IMR-90 (cell line): ENCODE results near the gene GABPB2. TPM values are rescaled to one million over a fixed set of nuclear protein-coding genes. Genes with fewer than 3 reads are reported as not detected.

Experiments
- ATAC-seq: fragments of 200-7000 bp; cut with Tn5 transposase; 2 replicates; pipeline ENCODE4 v1.9.1; 2020; ENCODE audit warnings: low read depth, mild to moderate bottlenecking, moderate library complexity
- BruUV-seq: library from RNA; stranded (reverse); fragments of 400-500 nt; replicated peaks from 2 replicates; lab custom pipeline; 2021; lab: Mats Ljungman, UMichigan
- CTCF ChIA-PET: fragments of 300-600 bp; formaldehyde crosslinking; extraction: SDS; loops from one replicate; lab custom pipeline; 2021; ENCODE audit warnings: antibody characterized with exemption; lab: Yijun Ruan, JAX
- POLR2A ChIA-PET: fragments of 300-600 bp; sonication (Branson Sonifier 250); formaldehyde crosslinking; loops from one replicate; lab custom pipeline; 2022; ENCODE audit warnings: antibody characterized with exemption; ENCODE audit not compliant: unreplicated experiment; lab: Charles Lee
- DNase-seq: peaks from one replicate; pipeline ENCODE4 v3.0.0; 2013
- H2AFZ ChIP-seq: replicated peaks from 2 replicates; pipeline ENCODE3; 2013; ENCODE audit warnings: low read length, mild to moderate bottlenecking; ENCODE audit not compliant: poor library complexity
- H2AK5ac ChIP-seq: 2 replicates; pipeline ENCODE4 v1.6.1; 2013; ENCODE audit warnings: low read depth, low read length, inconsistent platforms
- H2AK9ac ChIP-seq: replicated peaks from 2 replicates; pipeline ENCODE3; 2013; ENCODE audit warnings: mild to moderate bottlenecking, low read depth, low read length, moderate library complexity; ENCODE audit not compliant: poor library complexity
- H2BK120ac ChIP-seq: 2 replicates; pipeline ENCODE4 v1.6.1; 2013; ENCODE audit warnings: low read depth, low read length, inconsistent platforms
- H2BK15ac ChIP-seq: 3 replicates; pipeline ENCODE4 v1.6.1; 2013; ENCODE audit warnings: low read depth, low read length, inconsistent platforms
- H2BK20ac ChIP-seq: 2 replicates; pipeline ENCODE4 v1.6.1; 2013; ENCODE audit warnings: low read depth, mild to moderate bottlenecking, inconsistent platforms, low read length, moderate library complexity
- H2BK5ac ChIP-seq: 2 replicates; pipeline ENCODE4 v1.6.1; 2013; ENCODE audit warnings: mild to moderate bottlenecking, low read depth, low read length, inconsistent platforms; ENCODE audit not compliant: poor library complexity, severe bottlenecking
- H3K14ac ChIP-seq: replicated peaks from 2 replicates; pipeline ENCODE4 v1.6.1; 2013; ENCODE audit warnings: low read depth, low read length, inconsistent platforms
- H3K18ac ChIP-seq: 2 replicates; pipeline ENCODE4 v1.6.1; 2013; ENCODE audit warnings: low read depth, low read length, control low read depth
- H3K23ac ChIP-seq: 2 replicates; pipeline ENCODE4 v1.6.1; 2013; ENCODE audit warnings: low read depth, low read length, inconsistent platforms
- H3K27ac ChIP-seq: 2 replicates; pipeline ENCODE4 v1.5.1; 2013; ENCODE audit warnings: mild to moderate bottlenecking, control low read depth, low read length; ENCODE audit not compliant: insufficient read depth
- H3K27me3 ChIP-seq: 2 replicates; pipeline ENCODE4 v1.6.1; 2013; ENCODE audit warnings: low read length; ENCODE audit not compliant: control insufficient read depth, insufficient read depth
- H3K36me3 ChIP-seq: 2 replicates; pipeline ENCODE4 v1.6.1; 2013; ENCODE audit warnings: low read length, mixed read lengths; ENCODE audit not compliant: control insufficient read depth, insufficient read depth
- H3K4ac ChIP-seq: 2 replicates; pipeline ENCODE4 v1.6.1; 2013; ENCODE audit warnings: low read depth, low read length, inconsistent platforms
- H3K4me1 ChIP-seq: 2 replicates; pipeline ENCODE4 v1.6.1; 2013; ENCODE audit warnings: low read length, mixed read lengths; ENCODE audit not compliant: control insufficient read depth, insufficient read depth
- H3K4me2 ChIP-seq: 2 replicates; pipeline ENCODE4 v1.6.1; 2013; ENCODE audit warnings: low read depth, mild to moderate bottlenecking, control low read depth, low read length, moderate library complexity
- H3K4me3 ChIP-seq: 2 replicates; pipeline ENCODE4 v1.5.1; 2013; ENCODE audit warnings: low read depth, mild to moderate bottlenecking, control low read depth, low read length, moderate library complexity; ENCODE audit not compliant: insufficient read depth
- H3K56ac ChIP-seq: 2 replicates; pipeline ENCODE4 v1.6.1; 2013; ENCODE audit warnings: low read length, inconsistent platforms; ENCODE audit not compliant: insufficient read depth; ENCODE audit errors: extremely low read depth
- H3K79me1 ChIP-seq, 2 experiments: 2 replicates each; pipeline ENCODE4 v1.6.1; 2013; ENCODE audit warnings: low read length in 2 of 2, inconsistent platforms in 1 of 2, low read depth in 1 of 2
- H3K9ac ChIP-seq: 2 replicates; pipeline ENCODE4 v1.6.1; 2013; ENCODE audit warnings: low read depth, low read length, control low read depth
- H3K9me1 ChIP-seq: 2 replicates; pipeline ENCODE4 v1.6.1; 2013; ENCODE audit warnings: low read length, inconsistent platforms; ENCODE audit not compliant: insufficient read depth
- H3K9me3 ChIP-seq: 2 replicates; pipeline ENCODE4 v1.6.1; 2013; ENCODE audit warnings: low read length; ENCODE audit not compliant: control insufficient read depth, insufficient read depth
- H4K20me1 ChIP-seq: 2 replicates; pipeline ENCODE4 v1.6.1; 2013; ENCODE audit warnings: low read length, inconsistent platforms; ENCODE audit not compliant: insufficient read depth
- H4K5ac ChIP-seq: 2 replicates; pipeline ENCODE4 v1.6.1; 2013; ENCODE audit warnings: mild to moderate bottlenecking, low read depth, low read length, control low read depth
- H4K8ac ChIP-seq, 2 experiments: 2 replicates each; pipeline ENCODE4 v1.6.1; 2013; ENCODE audit warnings: low read depth in 2 of 2, low read length in 2 of 2, control low read depth in 1 of 2, inconsistent platforms in 1 of 2
- H4K91ac ChIP-seq: 2 replicates; pipeline ENCODE4 v1.6.1; 2013; ENCODE audit warnings: low read depth, low read length, inconsistent platforms; ENCODE audit not compliant: insufficient read depth
- BHLHE40 ChIP-seq: fragments of 150-350 bp; IDR thresholded peaks from 2 replicates; pipeline ENCODE4 v1.6.1; 2016; ENCODE audit warnings: mild to moderate bottlenecking, low read depth, low read length
- CEBPB ChIP-seq: IDR thresholded peaks from 2 replicates; pipeline ENCODE4 v1.6.1; 2012; ENCODE audit warnings: low read depth, low read length, improper control_type of control experiment
- CHD1 ChIP-seq: IDR thresholded peaks from 2 replicates; pipeline ENCODE4 v1.6.1; 2012; ENCODE audit warnings: low read depth, low read length, improper control_type of control experiment
- CTCF ChIP-seq: conservative IDR thresholded peaks from 2 replicates; pipeline ENCODE4 v1.5.1; 2012; ENCODE audit warnings: mild to moderate bottlenecking, low read depth, low read length, improper control_type of control experiment
- ELK1 ChIP-seq: fragments of 150-350 bp; IDR thresholded peaks from 2 replicates; pipeline ENCODE4 v1.6.1; 2016; ENCODE audit warnings: low read depth, mild to moderate bottlenecking, low read length, moderate library complexity, borderline replicate concordance
- FOS ChIP-seq: fragments of 150-350 bp; IDR thresholded peaks from 2 replicates; pipeline ENCODE4 v1.6.1; 2016; ENCODE audit warnings: low read depth, low read length
- MAFK ChIP-seq: IDR thresholded peaks from 2 replicates; pipeline ENCODE4 v1.6.1; 2012; ENCODE audit warnings: low read depth, low read length, improper control_type of control experiment
- MAZ ChIP-seq: IDR thresholded peaks from 2 replicates; pipeline ENCODE4 v1.6.1; 2012; ENCODE audit warnings: low read depth, mild to moderate bottlenecking, low read length, improper control_type of control experiment, moderate library complexity, borderline replicate concordance
- MXI1 ChIP-seq: IDR thresholded peaks from 2 replicates; pipeline ENCODE4 v1.6.1; 2012; ENCODE audit warnings: low read depth, mild to moderate bottlenecking, low read length, moderate library complexity, borderline replicate concordance
- NFE2L2 ChIP-seq: fragments of 150-350 bp; IDR thresholded peaks from 2 replicates; pipeline ENCODE4 v1.6.1; 2016; ENCODE audit warnings: low read depth, mild to moderate bottlenecking, low read length
- POLR2A ChIP-seq: IDR thresholded peaks from 2 replicates; pipeline ENCODE4 v1.6.1; 2012; ENCODE audit warnings: mild to moderate bottlenecking, low read depth, low read length
- RAD21 ChIP-seq: IDR thresholded peaks from 2 replicates; pipeline ENCODE4 v1.6.1; 2012; ENCODE audit warnings: low read length, improper control_type of control experiment
- RCOR1 ChIP-seq: IDR thresholded peaks from 2 replicates; pipeline ENCODE4 v1.6.1; 2012; ENCODE audit warnings: mild to moderate bottlenecking, low read length, improper control_type of control experiment; ENCODE audit not compliant: insufficient replicate concordance
- RFX5 ChIP-seq: IDR thresholded peaks from 2 replicates; pipeline ENCODE4 v1.8.0; 2012; ENCODE audit warnings: low read depth, mild to moderate bottlenecking, low read length, moderate library complexity
- SMC3 ChIP-seq: fragments of 150-350 bp; IDR thresholded peaks from 2 replicates; pipeline ENCODE4 v1.6.1; 2016; ENCODE audit warnings: low read depth, mild to moderate bottlenecking, antibody characterized with exemption, low read length, moderate library complexity
- USF2 ChIP-seq: fragments of 150-350 bp; IDR thresholded peaks from 2 replicates; pipeline ENCODE4 v1.6.1; 2017; ENCODE audit warnings: mild to moderate bottlenecking, antibody characterized with exemption, low read length, low read depth
- WGBS, 2 experiments: methylation state at CpG; one replicate each; pipeline versions ENCODE4 v1.1.5 to v1.1.7; 2013; ENCODE audit warnings: missing lambda C conversion rate in 2 of 2; ENCODE audit not compliant: insufficient read length in 1 of 2; ENCODE audit errors: extremely low coverage in 2 of 2; 5-methylcytosine and 5-hydroxymethylcytosine counted together
- dilution Hi-C: fragments of 300-500 bp; cut with HindIII; formaldehyde crosslinking; loops from one replicate; pipeline ENCODE4 v1.14.3; 2018; ENCODE audit warnings: low sequenced_read_pairs; ENCODE audit not compliant: unreplicated experiment
- in situ Hi-C: fragments of 300-500 bp; cut with MboI; formaldehyde crosslinking; loops from 3 replicates; pipeline ENCODE4 v1.14.3; 2019; ENCODE audit warnings: low sequenced_read_pairs, inconsistent platforms, mixed read lengths
- intact Hi-C: fragments of 100-400 bp; cut with micrococcal nuclease; formaldehyde crosslinking; loops from 2 replicates; pipeline ENCODE4 v1.10.0; 2022
- polyA plus RNA-seq, 3 experiments: library from polyadenylated mRNA; depleted of rRNA; stranded (reverse); fragments of >200 nt; gene quantifications; 2 replicates each; pipeline ENCODE4 v1.2.3, GENCODE V29; 2012; ENCODE audit warnings: low replicate concordance in 1 of 3
- total RNA-seq: library from RNA; depleted of rRNA; stranded (reverse); fragments of >200 nt; gene quantifications from 2 replicates; pipeline ENCODE4 v1.2.3, GENCODE V29; 2012

The GABPB2 gene
- total and polyA plus RNA-seq, 2 of the 4 experiments (the other 2 are of a cell fraction) = 7.5 to 12.9 TPM

- ATAC-seq (no peak), DNase-seq (no peak)
- dilution Hi-C loops (no loop called here), intact Hi-C loops (no loop called here), in situ Hi-C loops (loop anchor here (10.0 kb wide), 1 partner anchor 65 kb away; the partner anchor contains the start of gene CERS2)
- no peak overlapping the region for H2BK20ac ChIP-seq
- H3K27ac ChIP-seq = no peak overlapping the region
- 90% methylated on average over 1 of the region's 3 CpGs; no CpG with 5 or more reads in 1 of the 2 experiments for WGBS, 2 experiments
- no peaks in the 10 kb centered on the region for H3K4me1 ChIP-seq
- TF ChIP-seq MAZ (no peak), NFE2L2 (no peak), CHD1 (no peak), RCOR1 (no peak), MAFK (no peak), FOS (no peak), POLR2A (no peak), MXI1 (no peak), BHLHE40 (no peak), USF2 (no peak), SMC3 (no peak), RFX5 (no peak), CTCF (no peak), CEBPB (no peak), ELK1 (no peak), RAD21 (no peak)
- no peak overlapping the region for H4K5ac ChIP-seq
- H2AK5ac ChIP-seq = no peak overlapping the region
- H3K36me3 ChIP-seq = peaks cover 7% of the 10 kb centered on the region
- H2BK5ac ChIP-seq = no peak overlapping the region
- H3K18ac ChIP-seq = no peak overlapping the region
- H3K4me2 ChIP-seq = no peak overlapping the region
- H3K14ac ChIP-seq = no peak overlapping the region
- no peak overlapping the region for H3K4me3 ChIP-seq
- no peaks in the 10 kb centered on the region for H3K9me3 ChIP-seq
- H2BK120ac ChIP-seq = no peak overlapping the region
- H3K9ac ChIP-seq = no peak overlapping the region
- no peaks in the 10 kb centered on the region for H3K27me3 ChIP-seq
- BruUV-seq = no TSS peak
- H2BK15ac ChIP-seq = no peak overlapping the region
- no peak overlapping the region for H3K4ac ChIP-seq
- ChIA-PET CTCF (interaction anchor here (0.7 kb wide), 1 partner anchor 91 kb away, joined by 3 read pairs; no protein-coding TSS in a partner anchor), POLR2A (no interaction called here)
- no peaks in the 10 kb centered on the region for H4K20me1 ChIP-seq
- no peak overlapping the region for H3K23ac ChIP-seq
- H4K91ac ChIP-seq = no peak overlapping the region
- H3K79me1 ChIP-seq = no peaks in the 10 kb centered on the region
- H3K56ac ChIP-seq = no peak overlapping the region
- no peaks in the 10 kb centered on the region for H3K9me1 ChIP-seq
- H2AFZ ChIP-seq = no peak overlapping the region
- no peak overlapping the region for H2AK9ac ChIP-seq
- H4K8ac ChIP-seq = no peak overlapping the region
These were observed 31.0 kb upstream of the GABPB2 start for GRCh38 chr1:151039521-151039920.
